Gastroesophageal sphincter (tissue), 4 donors: Measurements from ENCODE around the gene SCD5. TPM values are rescaled to one million over a fixed set of nuclear protein-coding genes. Genes with fewer than 3 reads are reported as not detected.

Experiments
- ATAC-seq: fragments of 150-250 bp; one replicate; pipeline ENCODE4 v1.9.1; 2016; ENCODE audit warnings: mild to moderate bottlenecking, moderate library complexity
- H3K27ac ChIP-seq, 4 donors: fragments of 200-600 bp; sonication (generic) in 3 of 4; 1 replicate in 3 of 4; 2 replicates in 1 of 4; pipeline ENCODE4 v1.5.1; 2016 to 2019
- H3K27me3 ChIP-seq: fragments of 200-600 bp; sonication (generic); one replicate; pipeline ENCODE4 v1.5.1; 2019
- H3K36me3 ChIP-seq, 2 donors: fragments of 200-600 bp; sonication (generic); one replicate each; pipeline ENCODE4 v1.5.1; 2019; ENCODE audit warnings: control low read depth in 1 of 2
- H3K4me1 ChIP-seq, 3 donors: fragments of 200-600 bp; sonication (generic); 1 replicate in 2 of 3; 2 replicates in 1 of 3; pipeline ENCODE4 v1.5.1; 2016 to 2019; ENCODE audit warnings: control low read depth in 2 of 3
- H3K4me3 ChIP-seq, 2 donors: fragments of 200-600 bp; sonication (generic); one replicate each; pipeline ENCODE4 v1.5.1; 2019; ENCODE audit warnings: mild to moderate bottlenecking in 1 of 2, moderate library complexity in 1 of 2
- H3K9me3 ChIP-seq, 3 donors: fragments of 200-600 bp; sonication (generic); one replicate each; pipeline ENCODE4 v1.5.1; 2017 to 2019; ENCODE audit warnings: control low read depth in 2 of 3
- CTCF ChIP-seq, 4 experiments: fragments of 200-600 bp in 2 of 4; fragments of 450-650 bp in 2 of 4; sonication (generic) in 1 of 4; IDR thresholded peaks; one replicate each; pipeline ENCODE4 v1.5.1; 2017 to 2019; ENCODE audit warnings: antibody characterized with exemption in 4 of 4, mild to moderate bottlenecking in 2 of 4, moderate library complexity in 2 of 4
- EP300 ChIP-seq: sonication (generic); formaldehyde crosslinking; IDR thresholded peaks from one replicate; pipeline ENCODE4 v1.6.1; 2017; ENCODE audit warnings: antibody characterized with exemption, mild to moderate bottlenecking
- POLR2A ChIP-seq, 2 donors: fragments of 450-650 bp; IDR thresholded peaks; one replicate each; pipeline ENCODE4 v1.6.1; 2017; ENCODE audit warnings: antibody characterized with exemption in 2 of 2, mild to moderate bottlenecking in 2 of 2, moderate library complexity in 1 of 2
- POLR2AphosphoS5 ChIP-seq: sonication (generic); formaldehyde crosslinking; IDR thresholded peaks from one replicate; pipeline ENCODE4 v1.6.1; 2017; ENCODE audit warnings: antibody characterized with exemption
- WGBS, 2 donors: methylation state at CpG; one replicate each; pipeline ENCODE4 v1.1.5; 2018; ENCODE audit warnings: low coverage in 1 of 2; 5-methylcytosine and 5-hydroxymethylcytosine counted together
- total RNA-seq, 4 donors: library from RNA; depleted of rRNA; stranded (reverse); fragments of >200 nt; gene quantifications; one replicate each; pipeline ENCODE4 v1.1.0, GENCODE V29; 2016

SCD5 gene
- total RNA-seq, 4 donors from 2014 or later: 15.5 to 21.8 (median 20.3) TPM

- Histone ChIP-seq H3K27ac (no peak overlapping the region), H3K36me3 (no peaks in the 10 kb centered on the region), H3K4me3 (no peak overlapping the region), H3K9me3 (no peaks in the 10 kb centered on the region), H3K27me3 (no peaks in the 10 kb centered on the region), H3K4me1 (no peaks in the 10 kb centered on the region)
- 85 to 100% methylated on average over 1 to 2 of the region's 2 CpGs for WGBS, 2 donors
- no peak for ATAC-seq
- TF ChIP-seq EP300 (no peak), CTCF (IDR thresholded peaks at IDR 0.05) (no peak), POLR2A (IDR thresholded peaks at IDR 0.05) (no peak), POLR2AphosphoS5 (no peak)
These were observed 188.6 kb downstream of the SCD5 start for GRCh38 chr4:82610041-82610440.

GRCh38 chr4:82606622-82607021, 192.0 kb downstream of the SCD5 start:
- WGBS, 2 donors: 87 to 100% methylated on average over 3 of the region's 7 CpGs
- TF ChIP-seq POLR2AphosphoS5 (no peak), POLR2A (IDR thresholded peaks at IDR 0.05) (no peak), EP300 (no peak), CTCF (IDR thresholded peaks at IDR 0.05) (no peak)
- Histone ChIP-seq H3K36me3 (no peaks in the 10 kb centered on the region), H3K4me3 (no peak overlapping the region), H3K9me3 (no peaks in the 10 kb centered on the region), H3K27me3 (no peaks in the 10 kb centered on the region), H3K4me1 (no peaks in the 10 kb centered on the region), H3K27ac (no peak overlapping the region)
- no peak for ATAC-seq

GRCh38 chr4:82604522-82604921, 194.1 kb downstream of the SCD5 start:
- no peak for ATAC-seq
- Histone ChIP-seq H3K4me1 (no peaks in the 10 kb centered on the region), H3K36me3 (no peaks in the 10 kb centered on the region), H3K9me3 (no peaks in the 10 kb centered on the region), H3K4me3 (no peak overlapping the region), H3K27me3 (no peaks in the 10 kb centered on the region), H3K27ac (no peak overlapping the region)
- TF ChIP-seq POLR2A (IDR thresholded peaks at IDR 0.05) (no peak), EP300 (no peak), POLR2AphosphoS5 (no peak)
- WGBS, 2 donors: 83 to 100% methylated on average over 1 of the region's 1 CpG

GRCh38 chr4:82601242-82602015, 197.2 kb downstream of the SCD5 start:
- H3K4me3 ChIP-seq: no peak overlapping the region
- 87 to 93% methylated on average over 9 of the region's 9 CpGs for WGBS, 2 donors
- no peaks in the 10 kb centered on the region for H3K36me3 ChIP-seq
- no peak for ATAC-seq
- no peaks in the 10 kb centered on the region for H3K4me1 ChIP-seq
- no peaks in the 10 kb centered on the region for H3K9me3 ChIP-seq
- no peak for TF ChIP-seq CTCF (IDR thresholded peaks at IDR 0.05)
- no peak for TF ChIP-seq POLR2A (IDR thresholded peaks at IDR 0.05)
- no peak for TF ChIP-seq POLR2AphosphoS5
- TF ChIP-seq EP300: no peak
- H3K27ac ChIP-seq: no peak overlapping the region
- no peaks in the 10 kb centered on the region for H3K27me3 ChIP-seq

- no peaks in the 10 kb centered on the region for H3K9me3 ChIP-seq
- no peak overlapping the region for H3K27ac ChIP-seq
- H3K4me1 ChIP-seq: no peaks in the 10 kb centered on the region
- H3K36me3 ChIP-seq: no peaks in the 10 kb centered on the region
- TF ChIP-seq CTCF (IDR thresholded peaks at IDR 0.05) (no peak), EP300 (no peak), POLR2AphosphoS5 (no peak), POLR2A (IDR thresholded peaks at IDR 0.05) (no peak)
- no peak overlapping the region for H3K4me3 ChIP-seq
- no peaks in the 10 kb centered on the region for H3K27me3 ChIP-seq
- ATAC-seq: no peak
- 82 to 100% methylated on average over 1 to 4 of the region's 4 CpGs for WGBS, 2 donors
These were observed 199.3 kb downstream of the SCD5 start for GRCh38 chr4:82599336-82599735.
